Neural progenitor cell (in vitro differentiated cells): ENCODE measurements around the gene RASL10A. TPM values are rescaled to one million over a fixed set of nuclear protein-coding genes. Genes with fewer than 3 reads are reported as not detected.

Experiments used
- DNase-seq: peaks from one replicate; pipeline ENCODE4 v3.0.0-alpha.2; 2016; ENCODE audit warnings: low spot score
- H2AFZ ChIP-seq: fragments of 200-600 bp; sonication (generic); replicated peaks from 2 replicates; pipeline ENCODE4 v1.6.1; 2016; ENCODE audit warnings: antibody characterized with exemption
- H3F3A ChIP-seq: fragments of 200-600 bp; sonication (generic); 2 replicates; pipeline ENCODE4 v1.6.1; 2016; ENCODE audit warnings: antibody characterized with exemption, low read depth
- H3K27ac ChIP-seq: fragments of 200-600 bp; sonication (generic); 2 replicates; pipeline ENCODE4 v1.5.1; 2016; ENCODE audit warnings: mild to moderate bottlenecking
- H3K27me3 ChIP-seq: fragments of 200-600 bp; sonication (generic); 2 replicates; pipeline ENCODE4 v1.6.1; 2016; ENCODE audit warnings: mild to moderate bottlenecking, moderate library complexity
- H3K36me3 ChIP-seq: fragments of 200-600 bp; sonication (generic); 2 replicates; pipeline ENCODE4 v1.5.1; 2016
- H3K4me1 ChIP-seq: fragments of 200-600 bp; sonication (generic); 2 replicates; pipeline ENCODE4 v1.6.1; 2016; ENCODE audit warnings: mixed run types
- H3K4me2 ChIP-seq: fragments of 200-600 bp; sonication (generic); 2 replicates; pipeline ENCODE4 v1.6.1; 2016
- H3K4me3 ChIP-seq: fragments of 200-600 bp; sonication (generic); 2 replicates; pipeline ENCODE4 v1.5.1; 2016
- H3K79me2 ChIP-seq: fragments of 200-600 bp; sonication (generic); 2 replicates; pipeline ENCODE4 v1.6.1; 2016; ENCODE audit warnings: low read depth
- H3K9ac ChIP-seq: fragments of 200-600 bp; sonication (generic); 2 replicates; pipeline ENCODE4 v1.6.1; 2016
- H3K9me3 ChIP-seq: fragments of 200-600 bp; sonication (generic); 2 replicates; pipeline ENCODE4 v1.5.1; 2016; ENCODE audit warnings: low read depth
- H4K20me1 ChIP-seq: fragments of 200-600 bp; sonication (generic); 2 replicates; pipeline ENCODE4 v1.6.1; 2016; ENCODE audit warnings: low read depth
- H3K27ac Mint-ChIP-seq: 3 replicates; pipeline ENCODE4 v1.8.0; 2021; ENCODE audit warnings: mixed read lengths
- H3K27me3 Mint-ChIP-seq: 2 replicates; pipeline ENCODE4 v1.8.0; 2022; ENCODE audit warnings: low read depth, mild to moderate bottlenecking, inconsistent platforms, moderate library complexity, mixed read lengths; ENCODE audit not compliant: insufficient read depth
- H3K36me3 Mint-ChIP-seq: 3 replicates; pipeline ENCODE4 v1.8.0; 2021; ENCODE audit warnings: mixed read lengths
- H3K4me1 Mint-ChIP-seq: 3 replicates; pipeline ENCODE4 v1.8.0; 2021; ENCODE audit warnings: mixed read lengths
- H3K4me3 Mint-ChIP-seq: 3 replicates; pipeline ENCODE4 v1.8.0; 2021; ENCODE audit warnings: mild to moderate bottlenecking, moderate library complexity, mixed read lengths
- H3K9me3 Mint-ChIP-seq: 3 replicates; pipeline ENCODE4 v1.8.0; 2020; ENCODE audit warnings: mixed read lengths
- CTCF ChIP-seq: fragments of 200-600 bp; sonication (generic); IDR thresholded peaks from 2 replicates; pipeline ENCODE4 v1.5.1; 2017; ENCODE audit warnings: antibody characterized with exemption, mild to moderate bottlenecking
- EZH2 ChIP-seq: fragments of 200-600 bp; sonication (generic); IDR thresholded peaks from 2 replicates; pipeline ENCODE4 v1.6.1; 2017; ENCODE audit warnings: antibody characterized with exemption, mild to moderate bottlenecking, moderate library complexity
- EZH2phosphoT487 ChIP-seq: fragments of 200-600 bp; sonication (generic); IDR thresholded peaks from 2 replicates; pipeline ENCODE4 v1.6.1; 2017; ENCODE audit warnings: antibody characterized with exemption
- total RNA-seq: library from RNA; depleted of rRNA; stranded (reverse); fragments of >200 nt; gene quantifications from 2 replicates; pipeline ENCODE4 v1.2.3, GENCODE V29; 2015; ENCODE audit warnings: low replicate concordance

The RASL10A gene
- total RNA-seq, 1 donor from 2014 or later: 0.26 TPM

- no peak for TF ChIP-seq EZH2
- TF ChIP-seq EZH2phosphoT487: no peak
- no peak for TF ChIP-seq CTCF
- H3K4me1 Mint-ChIP-seq: peaks cover 9% of the 10 kb centered on the region
- no peaks in the 10 kb centered on the region for H3F3A ChIP-seq
- no peak overlapping the region for H3K27ac Mint-ChIP-seq
- no peak for DNase-seq
- no peak overlapping the region for H2AFZ ChIP-seq
- peaks cover 6% of the 10 kb centered on the region for H3K4me1 ChIP-seq
- H3K27me3 Mint-ChIP-seq: peaks cover 5% of the 10 kb centered on the region
- H3K9me3 Mint-ChIP-seq: no peaks in the 10 kb centered on the region
- H3K9me3 ChIP-seq: no peaks in the 10 kb centered on the region
- peaks cover 7% of the 10 kb centered on the region for H4K20me1 ChIP-seq
- H3K36me3 ChIP-seq: no peaks in the 10 kb centered on the region
- no peak overlapping the region for H3K4me3 Mint-ChIP-seq
- no peak overlapping the region for H3K4me3 ChIP-seq
- H3K4me2 ChIP-seq: no peak overlapping the region
- peaks cover 21% of the 10 kb centered on the region for H3K36me3 Mint-ChIP-seq
- H3K9ac ChIP-seq: no peak overlapping the region
- H3K79me2 ChIP-seq: no peaks in the 10 kb centered on the region
- no peaks in the 10 kb centered on the region for H3K27me3 ChIP-seq
- H3K27ac ChIP-seq: no peak overlapping the region
Measured at GRCh38 chr22:29351042-29351441, 35.5 kb upstream of the RASL10A start.

DNA sequence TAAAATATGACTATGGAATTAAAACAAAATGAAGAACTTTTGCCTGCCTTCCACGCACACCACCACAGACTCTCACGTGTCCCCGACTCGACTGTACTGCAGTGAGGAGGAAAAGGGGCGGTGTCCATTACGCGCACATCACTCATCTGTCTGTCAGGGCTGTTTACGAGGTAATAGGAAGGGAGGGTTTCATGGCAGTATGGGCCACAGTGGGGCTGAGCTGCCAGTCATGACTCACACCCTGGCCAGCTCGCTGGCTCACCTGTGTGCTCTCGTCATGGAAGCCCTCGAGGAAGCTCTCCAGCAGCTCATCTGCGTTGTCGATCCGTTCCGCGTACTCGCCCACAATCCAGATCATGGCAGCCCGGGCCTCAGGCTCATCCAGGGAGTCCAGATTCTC, 33.5 kb upstream of the RASL10A start:
- Histone ChIP-seq H3K9ac (no peak overlapping the region), H3F3A (no peaks in the 10 kb centered on the region), H3K9me3 (no peaks in the 10 kb centered on the region), H2AFZ (no peak overlapping the region), H4K20me1 (peaks cover 9% of the 10 kb centered on the region), H3K4me1 (peaks cover 6% of the 10 kb centered on the region), H3K4me2 (no peak overlapping the region), H3K36me3 (no peaks in the 10 kb centered on the region), H3K27me3 (no peaks in the 10 kb centered on the region), H3K79me2 (no peaks in the 10 kb centered on the region), H3K27ac (no peak overlapping the region), H3K4me3 (no peak overlapping the region)
- H3K36me3 Mint-ChIP-seq: peaks cover 19% of the 10 kb centered on the region
- no peak overlapping the region for H3K4me3 Mint-ChIP-seq
- DNase-seq: no peak
- TF ChIP-seq EZH2 (no peak), CTCF (no peak), EZH2phosphoT487 (no peak)
- no peak overlapping the region for H3K27ac Mint-ChIP-seq
- H3K4me1 Mint-ChIP-seq: peaks cover 9% of the 10 kb centered on the region
- no peaks in the 10 kb centered on the region for H3K9me3 Mint-ChIP-seq
- H3K27me3 Mint-ChIP-seq: peaks cover 3% of the 10 kb centered on the region

DNA sequence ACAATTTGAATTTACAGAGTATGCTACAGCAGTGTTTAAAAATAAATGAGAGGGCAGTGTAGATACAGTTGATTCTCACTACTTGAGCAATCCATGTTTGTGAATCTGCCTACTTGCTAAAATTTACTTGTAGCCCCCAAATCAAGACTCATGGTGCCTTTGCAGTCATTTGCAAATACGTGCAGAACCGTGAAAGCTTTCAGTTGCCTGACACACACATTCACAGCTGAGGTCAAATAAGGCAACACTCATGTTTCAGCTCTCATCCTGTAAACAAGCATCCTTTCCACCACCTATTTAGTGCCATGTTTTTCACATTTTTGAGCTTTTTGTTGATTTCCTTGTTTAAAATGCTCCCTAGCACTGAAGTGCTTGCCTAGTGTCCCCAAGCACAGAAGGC, 32.5 kb upstream of the RASL10A start:
- H3K27ac Mint-ChIP-seq: no peak overlapping the region
- H3K9ac ChIP-seq: no peak overlapping the region
- no peak overlapping the region for H3K4me3 Mint-ChIP-seq
- peaks cover 10% of the 10 kb centered on the region for H3K4me1 Mint-ChIP-seq
- peaks cover 17% of the 10 kb centered on the region for H3K36me3 Mint-ChIP-seq
- no peaks in the 10 kb centered on the region for H3K27me3 ChIP-seq
- H4K20me1 ChIP-seq: peaks cover 9% of the 10 kb centered on the region
- no peak overlapping the region for H3K27ac ChIP-seq
- no peaks in the 10 kb centered on the region for H3K9me3 ChIP-seq
- H3K79me2 ChIP-seq: no peaks in the 10 kb centered on the region
- H3K9me3 Mint-ChIP-seq: no peaks in the 10 kb centered on the region
- H3F3A ChIP-seq: no peaks in the 10 kb centered on the region
- H2AFZ ChIP-seq: no peak overlapping the region
- H3K36me3 ChIP-seq: no peaks in the 10 kb centered on the region
- peaks cover 4% of the 10 kb centered on the region for H3K27me3 Mint-ChIP-seq
- no peak for TF ChIP-seq EZH2
- TF ChIP-seq EZH2phosphoT487: no peak
- no peak for TF ChIP-seq CTCF
- DNase-seq: no peak
- H3K4me3 ChIP-seq: no peak overlapping the region
- H3K4me2 ChIP-seq: no peak overlapping the region
- peaks cover 6% of the 10 kb centered on the region for H3K4me1 ChIP-seq
